Measurements from ENCODE around the gene PDE5A. TPM values are rescaled to one million over a fixed set of nuclear protein-coding genes. Genes with fewer than 3 reads are reported as not detected.
A peak's percentile ranks its signal among the peaks of the same experiment; 100 is the strongest.

The PDE5A gene
- polyA plus RNA-seq, 1 donor (not counting 4 experiments of a cell fraction or from before 2014, with no cell fraction given) = 3.6 TPM

DNA sequence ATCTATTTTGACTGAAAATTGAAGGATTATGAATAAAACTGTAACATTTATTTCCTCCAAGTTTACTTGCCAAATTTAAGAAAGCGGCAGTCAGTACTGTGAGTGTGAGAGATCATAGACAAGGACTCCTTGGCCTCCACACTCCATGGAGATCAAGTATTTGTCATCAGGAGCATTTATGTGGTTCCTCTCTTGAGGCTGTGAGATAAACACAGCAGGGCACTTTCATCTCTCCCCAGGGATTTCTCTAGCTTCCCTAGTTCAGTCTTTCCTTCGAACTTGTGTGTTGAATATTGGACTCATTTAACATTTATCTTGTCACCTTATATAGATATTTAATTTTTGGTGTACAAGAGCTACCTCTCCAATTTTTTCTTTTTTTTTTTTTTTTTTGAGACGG, 40.8 kb downstream of the PDE5A start:
- Histone ChIP-seq H3K27ac (ENCODE audit: control insufficient read depth, insufficient read depth, low read length) (no peak overlapping the region), H3K9me1 (ENCODE audit: control insufficient read depth, extremely low read depth, insufficient read depth, low read length) (no peaks in the 10 kb centered on the region), H3K9me3 (ENCODE audit: control insufficient read depth, low read depth, low read length) (no peaks in the 10 kb centered on the region), H3K27me3 (ENCODE audit: control insufficient read depth, extremely low read depth, insufficient read depth, low read length) (no peaks in the 10 kb centered on the region), H3K9ac (ENCODE audit: control insufficient read depth, extremely low read depth, insufficient read depth, low read length) (no peak overlapping the region), H4K20me1 (ENCODE audit: control insufficient read depth, extremely low read depth, insufficient read depth, low read length) (no peaks in the 10 kb centered on the region), H3K79me2 (ENCODE audit: control insufficient read depth, insufficient read depth, low read length) (no peaks in the 10 kb centered on the region), H3K36me3 (ENCODE audit: control insufficient read depth in 2 of 2, extremely low read depth in 1 of 2, insufficient read depth in 2 of 2, low read length in 2 of 2) (no peaks in the 10 kb centered on the region), H3K4me1 (ENCODE audit: control insufficient read depth, extremely low read depth, insufficient read depth, low read length) (no peaks in the 10 kb centered on the region), H2AFZ (ENCODE audit: control insufficient read depth, low read length) (no peak overlapping the region), H3K4me3 (ENCODE audit: control insufficient read depth in 2 of 3, extremely low read depth in 1 of 3, insufficient read depth in 2 of 3, low read depth in 1 of 3, low read length in 3 of 3) (no peak overlapping the region), H3K4me2 (ENCODE audit: control insufficient read depth, extremely low read depth, insufficient read depth, low read depth, low read length) (no peak overlapping the region)
- TF ChIP-seq, protein P1, sequence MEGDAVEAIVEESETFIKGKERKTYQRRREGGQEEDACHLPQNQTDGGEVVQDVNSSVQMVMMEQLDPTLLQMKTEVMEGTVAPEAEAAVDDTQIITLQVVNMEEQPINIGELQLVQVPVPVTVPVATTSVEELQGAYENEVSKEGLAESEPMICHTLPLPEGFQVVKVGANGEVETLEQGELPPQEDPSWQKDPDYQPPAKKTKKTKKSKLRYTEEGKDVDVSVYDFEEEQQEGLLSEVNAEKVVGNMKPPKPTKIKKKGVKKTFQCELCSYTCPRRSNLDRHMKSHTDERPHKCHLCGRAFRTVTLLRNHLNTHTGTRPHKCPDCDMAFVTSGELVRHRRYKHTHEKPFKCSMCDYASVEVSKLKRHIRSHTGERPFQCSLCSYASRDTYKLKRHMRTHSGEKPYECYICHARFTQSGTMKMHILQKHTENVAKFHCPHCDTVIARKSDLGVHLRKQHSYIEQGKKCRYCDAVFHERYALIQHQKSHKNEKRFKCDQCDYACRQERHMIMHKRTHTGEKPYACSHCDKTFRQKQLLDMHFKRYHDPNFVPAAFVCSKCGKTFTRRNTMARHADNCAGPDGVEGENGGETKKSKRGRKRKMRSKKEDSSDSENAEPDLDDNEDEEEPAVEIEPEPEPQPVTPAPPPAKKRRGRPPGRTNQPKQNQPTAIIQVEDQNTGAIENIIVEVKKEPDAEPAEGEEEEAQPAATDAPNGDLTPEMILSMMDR (optimal IDR thresholded peaks at IDR 0.05 in 1 of 3, IDR thresholded peaks at IDR 0.05 in 1 of 3, conservative IDR thresholded peaks at IDR 0.05 in 1 of 3; ENCODE audit: extremely low read depth in 1 of 3, insufficient read depth in 2 of 3, low read length in 3 of 3) = no peak
- no peak for TF ChIP-seq EZH2 (IDR thresholded peaks at IDR 0.05; ENCODE audit: low read length)
- dilution Hi-C loops (cut with MboI; ENCODE audit: extremely low pct_ligation_motif_present, low sequenced_read_pairs) = no loop called here
- FAIRE-seq (no peak), DNase-seq (ENCODE audit: low read depth, low spot score) (no peak)

DNA sequence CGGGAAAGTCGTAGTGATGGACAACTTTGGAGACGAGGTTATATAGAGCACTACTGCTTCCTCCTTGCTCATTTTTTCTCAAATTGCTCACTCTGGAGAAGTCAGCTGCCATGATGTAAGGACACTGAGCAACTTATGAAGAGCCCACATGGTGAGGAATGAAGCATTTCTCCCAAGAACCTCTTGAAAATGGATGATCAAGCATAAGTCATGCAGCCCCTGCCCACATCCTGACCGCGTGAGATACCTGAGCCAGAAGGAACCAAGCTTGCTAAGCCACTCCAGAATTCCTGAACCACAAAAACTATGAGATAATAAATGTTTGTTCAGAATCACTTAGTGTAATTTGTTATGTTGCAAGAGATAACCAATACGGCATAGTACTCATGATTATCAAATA, 42.8 kb downstream of the PDE5A start:
- H3K4me1 ChIP-seq (ENCODE audit: control insufficient read depth, extremely low read depth, insufficient read depth, low read length) = no peaks in the 10 kb centered on the region
- no peaks in the 10 kb centered on the region for H3K9me3 ChIP-seq (ENCODE audit: control insufficient read depth, low read depth, low read length)
- no peak overlapping the region for H3K27ac ChIP-seq (ENCODE audit: control insufficient read depth, insufficient read depth, low read length)
- no peaks in the 10 kb centered on the region for H3K27me3 ChIP-seq (ENCODE audit: control insufficient read depth, extremely low read depth, insufficient read depth, low read length)
- no peak overlapping the region for H2AFZ ChIP-seq (ENCODE audit: control insufficient read depth, low read length)
- DNase-seq (ENCODE audit: low read depth, low spot score) (peak; percentile 11), FAIRE-seq (no peak)
- no peaks in the 10 kb centered on the region for H3K36me3 ChIP-seq (ENCODE audit: control insufficient read depth in 2 of 2, extremely low read depth in 1 of 2, insufficient read depth in 2 of 2, low read length in 2 of 2)
- TF ChIP-seq EZH2 (IDR thresholded peaks at IDR 0.05; ENCODE audit: low read length) = no peak
- TF ChIP-seq, protein P1 (optimal IDR thresholded peaks at IDR 0.05 in 1 of 3, IDR thresholded peaks at IDR 0.05 in 1 of 3, conservative IDR thresholded peaks at IDR 0.05 in 1 of 3; ENCODE audit: extremely low read depth in 1 of 3, insufficient read depth in 2 of 3, low read length in 3 of 3) = no peak
- no peaks in the 10 kb centered on the region for H3K79me2 ChIP-seq (ENCODE audit: control insufficient read depth, insufficient read depth, low read length)
- no peaks in the 10 kb centered on the region for H3K9me1 ChIP-seq (ENCODE audit: control insufficient read depth, extremely low read depth, insufficient read depth, low read length)
- H3K9ac ChIP-seq (ENCODE audit: control insufficient read depth, extremely low read depth, insufficient read depth, low read length) = no peak overlapping the region
- dilution Hi-C loops (cut with MboI; ENCODE audit: extremely low pct_ligation_motif_present, low sequenced_read_pairs) = no loop called here
- H3K4me3 ChIP-seq (ENCODE audit: control insufficient read depth in 2 of 3, extremely low read depth in 1 of 3, insufficient read depth in 2 of 3, low read depth in 1 of 3, low read length in 3 of 3) = no peak overlapping the region
- H3K4me2 ChIP-seq (ENCODE audit: control insufficient read depth, extremely low read depth, insufficient read depth, low read depth, low read length) = no peak overlapping the region
- no peaks in the 10 kb centered on the region for H4K20me1 ChIP-seq (ENCODE audit: control insufficient read depth, extremely low read depth, insufficient read depth, low read length)

Data from keratinocyte (primary cell).